GM12878 (cell line): ENCODE results near the gene SLC6A3. TPM values are rescaled to one million over a fixed set of nuclear protein-coding genes. Genes with fewer than 3 reads are reported as not detected.

Source experiments
- ATAC-seq: fragments of 200-7000 bp; cut with Tn5 transposase; 3 replicates; pipeline ENCODE4 v1.9.1; 2020; ENCODE audit warnings: mild to moderate bottlenecking, moderate library complexity
- BruUV-seq: library from RNA; stranded (reverse); fragments of 400-500 nt; replicated peaks from 2 replicates; lab custom pipeline; 2021; lab: Mats Ljungman, UMichigan
- CTCF ChIA-PET: fragments of 300-600 bp; sonication (Branson Sonifier 250); formaldehyde crosslinking; extraction: SDS; loops from one replicate; lab custom pipeline; 2021; ENCODE audit warnings: inconsistent platforms; lab: Yijun Ruan, JAX
- POLR2A ChIA-PET: fragments of 350-600 bp; formaldehyde crosslinking; extraction: SDS; loops from one replicate; lab custom pipeline; 2021; ENCODE audit warnings: inconsistent platforms; lab: Charles Lee
- RAD21 ChIA-PET: fragments of 300-600 bp; sonication (Branson Sonifier 250); formaldehyde crosslinking; loops from one replicate; lab custom pipeline; 2023; ENCODE audit warnings: antibody characterized with exemption; ENCODE audit not compliant: unreplicated experiment; lab: Charles Lee
- SMC1A ChIA-PET: fragments of 300-600 bp; sonication (Branson Sonifier 250); formaldehyde crosslinking; loops from one replicate; lab custom pipeline; 2023; ENCODE audit not compliant: unreplicated experiment, uncharacterized antibody; lab: Charles Lee
- DNase-seq: peaks from one replicate; pipeline ENCODE4 v3.0.0-alpha.2; 2011; ENCODE audit warnings: low read depth, low spot score
- FAIRE-seq: peaks from 3 replicates; lab custom pipeline; 2011; peaks lifted over from hg19 to GRCh38; lab: Jason Lieb, UNC
- H2AFZ ChIP-seq: 2 replicates; pipeline ENCODE4 v1.6.0; 2011; ENCODE audit warnings: low read depth, low read length, control low read depth; ENCODE audit not compliant: control insufficient read depth
- H3K27ac ChIP-seq: 2 replicates; pipeline ENCODE4 v1.5.1; 2011; ENCODE audit warnings: control low read depth; ENCODE audit not compliant: control insufficient read depth, insufficient read depth
- H3K27me3 ChIP-seq, 2 experiments: replicated peaks in 1 of 2; 2 replicates each; pipeline versions ENCODE4 v1.6.0 to v1.6.1; 2011; ENCODE audit warnings: low read length in 1 of 2; ENCODE audit not compliant: control insufficient read depth in 2 of 2, insufficient read depth in 2 of 2
- H3K36me3 ChIP-seq, 2 experiments: 2 replicates each; pipeline ENCODE4 v1.5.1; 2011; ENCODE audit warnings: low read length in 1 of 2; ENCODE audit not compliant: control insufficient read depth in 2 of 2, insufficient read depth in 2 of 2
- H3K4me1 ChIP-seq: 2 replicates; pipeline ENCODE4 v1.6.1; 2011; ENCODE audit warnings: mild to moderate bottlenecking, low read length, moderate library complexity, mixed read lengths; ENCODE audit not compliant: control insufficient read depth, insufficient read depth
- H3K4me2 ChIP-seq: 2 replicates; pipeline ENCODE4 v1.6.0; 2011; ENCODE audit warnings: control low read depth; ENCODE audit not compliant: control insufficient read depth, insufficient read depth
- H3K4me3 ChIP-seq: fragments of 200-600 bp; sonication (generic); 2 replicates; pipeline ENCODE4 v1.5.1; 2016
- H3K79me2 ChIP-seq: 2 replicates; pipeline ENCODE4 v1.6.0; 2011; ENCODE audit warnings: low read length; ENCODE audit not compliant: control insufficient read depth, insufficient read depth
- H3K9ac ChIP-seq: 2 replicates; pipeline ENCODE4 v1.8.0; 2011; ENCODE audit warnings: low read length, control low read depth, mixed read lengths; ENCODE audit not compliant: control insufficient read depth, insufficient read depth
- H3K9me3 ChIP-seq: replicated peaks from 3 replicates; pipeline ENCODE4 v1.5.1; 2011; ENCODE audit warnings: mild to moderate bottlenecking, low read length; ENCODE audit not compliant: control insufficient read depth, insufficient read depth
- H4K20me1 ChIP-seq: 2 replicates; pipeline ENCODE4 v1.6.0; 2011; ENCODE audit not compliant: control insufficient read depth, insufficient read depth
- NFYB ChIP-seq: IDR thresholded peaks from 2 replicates; pipeline ENCODE4 v1.6.1; 2011; ENCODE audit warnings: low read depth, mild to moderate bottlenecking, low read length, improper control_type of control experiment, moderate library complexity; ENCODE audit not compliant: insufficient read depth
- PML ChIP-seq: IDR thresholded peaks from 2 replicates; pipeline ENCODE4 v1.6.1; 2012; ENCODE audit warnings: low read length, inconsistent platforms
- POLR2A ChIP-seq: IDR thresholded peaks from 2 replicates; pipeline ENCODE4 v1.6.1; 2011; ENCODE audit warnings: low read depth, mild to moderate bottlenecking, low read length
- WGBS: methylation state at CpG from one replicate; pipeline ENCODE4 v1.1.6; 2016; ENCODE audit warnings: low lambda C conversion rate; ENCODE audit not compliant: insufficient replicate concordance, insufficient coverage; ENCODE audit errors: missing lambda C conversion rate; 5-methylcytosine and 5-hydroxymethylcytosine counted together
- in situ Hi-C: fragments of 300-500 bp; cut with MboI; formaldehyde crosslinking; loops from 9 replicates; pipeline ENCODE4 v1.14.3; 2018; ENCODE audit warnings: mixed read lengths
- intact Hi-C: fragments of 100-400 bp; cut with micrococcal nuclease; formaldehyde crosslinking; loops from one replicate; pipeline ENCODE4 v1.14.2; 2022; ENCODE audit not compliant: unreplicated experiment
- polyA plus RNA-seq, 11 experiments: library from polyadenylated mRNA; depleted of rRNA in 4 of 11; unstranded in 6 of 11; stranded (reverse) in 5 of 11; fragments of >200 nt; fragmentation: Nextera tagmentation in 4 of 11; fragmentation: Illumina TruSeq in 1 of 11; extraction: Ambion mirVana in 4 of 11; extraction: Trizol in 1 of 11; gene quantifications; 1 replicate in 1 of 11; 2 replicates in 10 of 11; pipeline versions ENCODE4 v1.2.1 to v1.2.3, GENCODE V29; 2011 to 2016; ENCODE audit warnings: inconsistent platforms in 2 of 11, missing spikeins in 2 of 11, low read depth in 1 of 11
- total RNA-seq, 4 experiments: library from RNA; depleted of rRNA in 3 of 4; stranded (reverse); fragments of >200 nt in 3 of 4; fragmentation: Illumina TruSeq in 1 of 4; extraction: Trizol in 1 of 4; gene quantifications; 2 replicates each; pipeline versions ENCODE4 v1.2.1 to v1.2.3, GENCODE V29; 2013 to 2021

Gene SLC6A3
- total and polyA plus RNA-seq, 10 of the 15 experiments (the other 5 are each of a cell fraction or from before 2014, with no cell fraction given), result 0.01 TPM; not detected in 9

- Histone ChIP-seq H3K27me3 (no peaks in the 10 kb centered on the region), H3K9ac (peak overlapping the region; percentile 77), H3K4me3 (no peak overlapping the region), H3K9me3 (no peaks in the 10 kb centered on the region), H4K20me1 (no peaks in the 10 kb centered on the region), H2AFZ (no peak overlapping the region), H3K36me3 (peaks cover 19 to 42% of the 10 kb centered on the region in 2 experiments), H3K4me1 (peaks cover 65% of the 10 kb centered on the region), H3K4me2 (peak overlapping the region; percentile 95), H3K27ac (peak overlapping the region; percentile 86), H3K79me2 (peaks cover 49% of the 10 kb centered on the region)
- DNase-seq, result no peak
- POLR2A ChIA-PET, result interaction anchor here (0.8 to 10.2 kb wide), 7 partner anchors 8 to 188 kb away, joined by 3 to 108 read pairs (median 6); no protein-coding TSS in a partner anchor
- no peak for TF ChIP-seq NFYB
- peak; percentile 4; the same call in 1 of the 2 replicates for TF ChIP-seq POLR2A
- CTCF ChIA-PET, result interaction anchor here (0.6 to 2.9 kb wide), 8 partner anchors 14 to 169 kb away, joined by 3 to 20 read pairs (median 4); no protein-coding TSS in a partner anchor
- intact Hi-C loops (no loop called here), in situ Hi-C loops (no loop called here)
- SMC1A ChIA-PET, result interaction anchor here (0.7 to 9.4 kb wide), 8 partner anchors 8 to 161 kb away, joined by 3 to 93 read pairs (median 6); no protein-coding TSS in a partner anchor
- no peak for ATAC-seq
- WGBS, result 81% methylated on average over 33 of the region's 33 CpGs
- no peak for FAIRE-seq
- RAD21 ChIA-PET, result interaction anchor here (1.0 to 4.5 kb wide), 6 partner anchors 9 to 52 kb away, joined by 3 to 41 read pairs (median 16); no protein-coding TSS in a partner anchor
- BruUV-seq, result no TSS peak
Observed at GRCh38 chr5:1483856-1484729, 38.9 kb upstream of the SLC6A3 start.

- BruUV-seq, result no TSS peak
- RAD21 ChIA-PET, result interaction anchor here (1.6 to 3.5 kb wide), 2 partner anchors 10 to 19 kb away, joined by 8 to 14 read pairs; no protein-coding TSS in a partner anchor
- SMC1A ChIA-PET, result interaction anchor here (1.4 to 9.4 kb wide), 3 partner anchors 9 to 20 kb away, joined by 6 to 93 read pairs (median 18); no protein-coding TSS in a partner anchor
- TF ChIP-seq POLR2A, result peak; percentile 50
- no peak for TF ChIP-seq PML
- no peak for ATAC-seq
- Histone ChIP-seq H4K20me1 (no peaks in the 10 kb centered on the region), H3K27ac (no peak overlapping the region), H3K79me2 (peaks cover 42% of the 10 kb centered on the region), H3K27me3 (no peaks in the 10 kb centered on the region), H3K9ac (no peak overlapping the region), H3K4me1 (peaks cover 58% of the 10 kb centered on the region), H3K9me3 (no peaks in the 10 kb centered on the region), H3K4me3 (no peak overlapping the region), H2AFZ (no peak overlapping the region), H3K36me3 (peaks cover 25 to 45% of the 10 kb centered on the region in 2 experiments), H3K4me2 (no peak overlapping the region)
- intact Hi-C loops, result no loop called here
- no peak for DNase-seq
- in situ Hi-C loops, result no loop called here
- CTCF ChIA-PET, result interaction anchor here (0.8 to 5.4 kb wide), 6 partner anchors 8 to 162 kb away, joined by 3 to 43 read pairs (median 5); no protein-coding TSS in a partner anchor
- POLR2A ChIA-PET, result interaction anchor here (0.5 to 10.2 kb wide), 5 partner anchors 9 to 40 kb away, joined by 3 to 108 read pairs (median 3); no protein-coding TSS in a partner anchor
- WGBS, result 91% methylated on average over 13 of the region's 13 CpGs
- no peak for FAIRE-seq
Observed at GRCh38 chr5:1483064-1483463, 37.8 kb upstream of the SLC6A3 start.
